Right ventricle myocardium superior (tissue), 1 donor: ENCODE results near the gene SLITRK2. TPM values are rescaled to one million over a fixed set of nuclear protein-coding genes. Genes with fewer than 3 reads are reported as not detected.

Source experiments
- ATAC-seq: fragments of 200-7000 bp; cut with Tn5 transposase; one replicate; pipeline ENCODE4 v1.9.1; 2020; ENCODE audit warnings: mild to moderate bottlenecking; ENCODE audit not compliant: poor library complexity
- DNase-seq: peaks from one replicate; pipeline ENCODE4 v3.0.0-alpha.2; 2020
- intact Hi-C: fragments of 100-400 bp; cut with DNase I; formaldehyde crosslinking; loops from one replicate; pipeline ENCODE4 v1.11.2; 2022
- long read RNA-seq: library from polyadenylated mRNA; unstranded; transcript quantifications from one replicate; pipeline ENCODE4 v2.0.0, GENCODE V29; 2021
- total RNA-seq: library from RNA; stranded (reverse); fragmentation: NEBNext Ultra II Directional; extraction: Animal tissue kit (Norgen Biotek cat#: 25700); gene quantifications from one replicate; pipeline ENCODE4 v1.2.1, GENCODE V29; 2021
- donor health status: DM: no; HTN: yes; CAD: no; lungs with severe emphysema.

Gene SLITRK2, protein sequence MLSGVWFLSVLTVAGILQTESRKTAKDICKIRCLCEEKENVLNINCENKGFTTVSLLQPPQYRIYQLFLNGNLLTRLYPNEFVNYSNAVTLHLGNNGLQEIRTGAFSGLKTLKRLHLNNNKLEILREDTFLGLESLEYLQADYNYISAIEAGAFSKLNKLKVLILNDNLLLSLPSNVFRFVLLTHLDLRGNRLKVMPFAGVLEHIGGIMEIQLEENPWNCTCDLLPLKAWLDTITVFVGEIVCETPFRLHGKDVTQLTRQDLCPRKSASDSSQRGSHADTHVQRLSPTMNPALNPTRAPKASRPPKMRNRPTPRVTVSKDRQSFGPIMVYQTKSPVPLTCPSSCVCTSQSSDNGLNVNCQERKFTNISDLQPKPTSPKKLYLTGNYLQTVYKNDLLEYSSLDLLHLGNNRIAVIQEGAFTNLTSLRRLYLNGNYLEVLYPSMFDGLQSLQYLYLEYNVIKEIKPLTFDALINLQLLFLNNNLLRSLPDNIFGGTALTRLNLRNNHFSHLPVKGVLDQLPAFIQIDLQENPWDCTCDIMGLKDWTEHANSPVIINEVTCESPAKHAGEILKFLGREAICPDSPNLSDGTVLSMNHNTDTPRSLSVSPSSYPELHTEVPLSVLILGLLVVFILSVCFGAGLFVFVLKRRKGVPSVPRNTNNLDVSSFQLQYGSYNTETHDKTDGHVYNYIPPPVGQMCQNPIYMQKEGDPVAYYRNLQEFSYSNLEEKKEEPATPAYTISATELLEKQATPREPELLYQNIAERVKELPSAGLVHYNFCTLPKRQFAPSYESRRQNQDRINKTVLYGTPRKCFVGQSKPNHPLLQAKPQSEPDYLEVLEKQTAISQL
- 0.27 TPM for total RNA-seq
- long read RNA-seq, full-length matches to known transcripts = 2 of 2 reads
- long read RNA-seq, partial matches to known transcripts = 0 of 2 reads
- long read RNA-seq, other reads (novel, unspliced or antisense) = 0 of 2 reads

DNA sequence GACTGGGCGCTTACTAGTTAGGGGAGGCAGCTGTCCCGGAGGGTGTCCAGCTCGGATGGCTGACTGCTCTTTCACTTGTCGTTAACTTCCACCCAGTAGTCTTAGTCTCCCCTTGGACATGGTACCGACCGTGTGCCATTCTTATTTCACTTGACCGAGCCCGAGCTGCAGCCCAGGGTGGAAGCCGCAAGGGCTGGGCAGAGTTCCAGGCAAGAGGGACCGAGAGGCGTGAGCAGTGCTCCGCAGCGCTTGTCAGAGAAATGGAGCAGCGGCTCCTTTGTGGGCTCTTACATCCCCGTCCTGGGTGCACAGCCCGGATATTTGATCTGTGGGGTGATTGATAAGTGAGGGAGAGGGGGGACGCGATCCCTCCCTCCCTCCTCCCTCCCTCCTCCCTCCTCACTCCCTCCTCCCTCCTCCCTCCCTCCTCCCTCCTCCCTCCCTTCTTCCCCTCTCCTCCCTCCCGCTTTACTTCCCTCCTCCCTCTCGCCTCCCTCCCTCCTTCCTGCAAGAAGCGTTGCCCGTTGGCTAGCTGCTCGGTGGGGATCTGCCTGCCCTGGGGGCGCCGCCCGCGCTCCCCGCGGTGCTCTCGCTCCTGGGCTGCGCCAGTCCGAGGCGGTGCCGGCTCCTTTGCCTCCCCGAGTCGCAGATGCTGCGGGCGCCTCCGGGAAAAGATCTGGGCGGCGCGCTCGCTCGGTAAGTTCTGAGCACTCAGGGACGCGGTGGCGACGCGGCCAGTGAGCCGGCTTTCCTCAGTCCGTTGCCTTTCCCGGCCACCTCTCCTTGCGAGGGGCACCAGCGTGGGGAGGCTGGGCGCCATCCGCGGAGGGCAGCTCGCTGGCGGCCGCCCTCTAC lies at the start of gene SLITRK2:
TSS of gene SLITRK2 (plus strand) at position 499 of the 855 bp plus-strand sequence. CDS start 4,597 bp downstream, outside the sequence.
- ATAC-seq = no peak
- intact Hi-C loops = no loop called here
- peak; percentile 33 for DNase-seq

DNA sequence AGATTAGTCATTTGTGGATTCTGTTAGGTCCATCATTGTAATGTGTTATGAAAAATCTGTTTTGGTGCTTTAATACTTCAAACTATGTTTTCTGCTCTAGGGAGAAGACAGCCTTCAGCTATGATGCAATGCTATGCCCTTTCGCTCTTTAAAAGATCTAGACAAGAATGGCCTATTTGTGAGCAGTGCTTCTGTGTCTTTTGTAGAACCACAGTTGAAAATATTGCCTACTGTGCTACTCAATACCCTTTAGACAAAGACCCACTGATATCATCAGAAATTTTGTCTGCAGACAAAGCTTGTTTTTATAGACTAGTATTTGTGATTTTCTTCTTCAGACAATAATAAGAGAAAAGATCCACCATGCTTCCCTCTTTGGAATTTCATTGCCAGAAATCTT lies 44.6 kb upstream of the SLITRK2 start:
- ATAC-seq (no peak), DNase-seq (no peak)
- intact Hi-C loops = no loop called here

DNA sequence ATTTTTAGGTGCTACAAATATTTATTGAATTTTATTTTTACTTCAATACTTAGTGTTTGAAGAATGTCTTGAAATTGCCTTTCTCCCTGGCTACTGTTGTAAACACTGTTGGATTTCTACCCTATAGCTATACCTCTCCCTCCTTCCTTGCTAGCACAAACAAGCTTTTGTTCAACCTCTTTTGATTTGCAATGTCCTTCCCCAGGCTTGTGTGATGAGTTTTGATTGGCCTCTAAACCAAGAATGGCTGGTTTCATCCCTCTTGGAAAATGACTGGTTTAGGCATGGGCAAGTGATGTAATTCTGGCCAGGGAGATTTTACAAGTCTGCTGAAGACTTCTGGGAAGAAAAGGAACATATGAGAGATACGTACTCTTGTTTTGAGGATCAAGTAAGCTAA lies 25.3 kb upstream of the SLITRK2 start:
- ATAC-seq (no peak), DNase-seq (no peak)
- intact Hi-C loops = no loop called here

DNA sequence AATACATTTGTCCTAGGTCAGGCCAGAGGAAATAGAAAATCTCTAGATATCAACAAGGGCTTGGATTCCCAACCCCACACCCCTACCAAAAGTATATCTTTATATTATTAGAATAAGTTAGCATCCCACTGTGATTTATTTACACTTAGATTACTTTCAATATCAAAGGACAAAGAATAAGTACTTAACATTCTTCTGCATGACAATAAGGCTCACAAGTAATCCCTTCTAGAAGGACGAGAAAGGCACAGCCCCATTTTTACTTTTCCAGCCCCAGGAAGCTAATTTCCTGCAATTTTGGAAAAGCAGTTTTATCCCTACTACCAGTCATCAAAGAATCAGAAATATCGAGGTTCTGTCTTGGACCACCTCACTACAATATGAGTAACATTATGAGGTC lies 14.1 kb upstream of the SLITRK2 start:
- DNase-seq = no peak
- no peak for ATAC-seq
- intact Hi-C loops = no loop called here

DNA sequence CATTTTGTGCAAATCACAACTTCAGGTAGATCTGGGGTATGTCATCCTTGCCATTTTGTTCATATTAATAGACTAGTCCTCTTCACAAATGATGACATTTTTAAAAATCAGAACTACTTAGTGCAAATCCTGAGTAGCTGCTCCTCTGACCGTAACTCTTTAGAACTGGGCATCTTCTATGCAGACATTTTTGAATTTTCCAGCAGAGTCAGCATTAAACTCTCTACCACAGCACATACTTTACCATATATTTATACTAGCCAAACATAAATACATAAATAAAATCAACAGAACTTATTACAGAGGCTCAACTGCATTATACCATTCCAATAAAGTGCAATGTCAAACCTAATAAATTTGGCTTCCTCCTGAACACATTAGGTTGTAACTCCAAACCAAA lies 4.5 kb upstream of the SLITRK2 start:
- intact Hi-C loops = no loop called here
- ATAC-seq = no peak
- DNase-seq = no peak

DNA sequence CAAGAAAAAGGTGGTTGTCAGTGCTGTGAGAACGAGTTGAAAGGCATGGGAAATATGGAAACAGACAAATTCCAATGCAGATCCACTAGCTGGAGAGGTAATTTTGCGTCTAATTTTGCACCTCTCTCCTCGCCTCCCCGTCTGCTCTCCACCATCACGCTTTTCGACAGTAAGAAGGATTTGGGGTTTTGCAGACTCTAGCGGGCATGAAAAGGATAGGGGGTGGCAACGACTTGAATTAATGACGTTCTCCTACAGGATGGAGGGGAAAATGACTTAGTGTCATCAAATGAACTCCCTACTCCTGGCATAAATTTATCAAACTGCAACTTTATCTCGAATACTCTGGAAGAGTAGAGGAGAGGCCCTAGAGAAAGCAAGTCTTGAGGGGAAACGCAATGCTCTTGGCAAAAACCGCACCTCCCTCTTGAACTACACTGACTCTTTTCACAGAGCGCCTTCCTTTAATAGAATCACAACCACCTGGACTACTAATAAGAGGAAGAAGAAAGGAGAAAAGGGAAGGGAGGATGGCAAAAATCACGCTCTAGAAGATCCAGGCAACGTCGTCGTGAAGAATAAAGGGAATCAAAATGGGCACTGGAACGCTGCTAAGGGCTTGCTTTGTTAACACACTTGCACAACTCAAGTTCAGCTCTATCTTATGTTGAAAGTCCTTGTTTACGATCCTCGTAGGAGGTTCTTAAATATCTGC lies 871 bp upstream of the SLITRK2 start:
- no peak for DNase-seq
- no peak for ATAC-seq
- intact Hi-C loops = no loop called here

DNA sequence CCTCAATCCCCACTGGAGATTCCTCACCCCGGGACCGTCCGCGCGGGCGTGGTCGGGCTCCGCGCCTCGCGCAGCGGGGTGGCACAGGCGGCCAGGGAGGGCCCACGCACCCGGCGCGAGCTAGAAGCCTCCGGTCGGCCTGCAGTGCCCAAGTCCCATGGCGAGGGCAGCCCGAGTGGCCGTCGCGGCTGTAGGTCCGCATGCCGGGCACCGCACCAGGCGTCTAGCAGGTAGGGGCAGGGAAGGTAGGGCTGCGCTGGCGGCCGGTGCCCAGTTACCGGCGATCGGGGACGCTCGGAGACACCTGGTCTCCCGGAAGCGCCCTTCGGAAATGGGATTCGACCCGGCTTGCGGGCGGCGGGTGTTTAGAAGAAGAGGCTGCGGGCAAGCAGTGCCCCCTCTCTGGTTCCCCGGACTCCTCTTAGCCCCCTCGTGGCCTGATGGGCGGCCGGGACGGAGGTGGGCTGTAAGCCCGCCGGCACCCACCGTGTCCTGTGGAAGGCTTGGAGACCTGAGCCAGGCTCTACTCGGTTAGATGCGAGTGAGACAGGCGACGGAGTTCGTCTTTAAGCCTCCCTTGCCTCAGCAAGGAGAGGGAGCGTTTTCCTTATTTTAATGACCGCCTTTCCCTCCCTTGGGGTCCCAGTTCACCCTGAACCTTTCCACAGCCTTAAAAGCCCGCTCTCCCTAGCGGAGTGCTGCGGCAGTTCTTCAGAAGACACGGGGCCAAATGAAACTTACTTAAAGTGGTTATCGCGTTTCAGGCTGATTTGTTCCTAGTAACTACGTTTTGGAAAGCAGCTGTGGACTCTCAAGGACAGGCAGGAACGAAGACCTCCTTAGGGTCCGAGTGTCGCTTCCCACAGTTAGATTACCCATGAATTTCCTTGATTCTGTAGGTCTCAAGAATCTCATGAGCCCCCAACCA lies 821 bp downstream of the SLITRK2 start:
- ATAC-seq (no peak), DNase-seq (no peak)
- intact Hi-C loops = no loop called here

DNA sequence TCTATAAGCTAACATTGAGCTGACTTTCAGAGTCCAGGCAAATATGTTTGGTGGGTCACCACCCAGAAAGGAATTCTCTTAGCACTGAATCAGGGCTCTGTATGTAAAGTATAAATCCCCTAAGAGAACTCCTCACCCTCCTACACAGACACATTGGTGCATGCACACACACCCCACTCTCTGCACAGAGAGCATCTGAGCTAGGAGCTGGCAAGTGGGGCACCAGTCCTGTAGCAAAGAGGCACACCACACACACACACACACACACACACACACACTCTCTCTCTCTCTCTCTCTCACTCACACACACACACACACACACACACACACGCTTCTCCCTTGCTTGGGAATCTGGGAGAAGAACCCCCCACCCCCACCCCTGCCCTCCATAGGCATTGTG lies 3.2 kb downstream of the SLITRK2 start:
- DNase-seq (no peak), ATAC-seq (no peak)
- intact Hi-C loops = no loop called here

DNA sequence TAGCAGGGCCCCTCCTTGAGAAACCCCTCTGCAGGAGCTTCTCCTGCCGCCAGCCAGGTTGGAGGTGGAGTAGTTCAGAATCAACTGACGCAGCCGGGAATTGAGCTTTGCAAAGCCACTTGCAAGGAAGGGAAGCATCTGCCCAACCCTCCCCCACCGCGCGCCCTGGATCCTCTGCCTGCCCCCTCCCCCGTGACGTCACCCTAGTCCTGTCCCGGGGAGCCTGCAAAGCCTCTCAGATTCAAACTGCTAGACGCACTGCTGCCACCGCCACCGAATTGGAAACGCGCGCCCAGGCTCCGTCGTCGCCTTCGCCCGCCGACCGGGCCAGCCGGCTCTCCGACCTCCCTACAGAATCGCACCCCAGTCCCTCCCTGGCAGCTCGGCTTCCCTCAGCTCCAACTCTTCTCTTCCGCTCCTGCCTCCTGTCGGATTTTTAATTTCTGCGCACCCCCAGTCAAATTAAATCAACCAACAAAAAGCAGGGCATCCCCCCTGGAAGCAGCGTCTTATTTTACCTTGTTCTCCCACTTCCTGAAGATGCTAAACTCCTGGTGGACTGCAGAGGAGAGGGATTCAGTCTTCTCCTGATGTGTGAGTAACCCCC lies 3.8 kb downstream of the SLITRK2 start:
- no peak for ATAC-seq
- no peak for DNase-seq
- intact Hi-C loops = no loop called here

DNA sequence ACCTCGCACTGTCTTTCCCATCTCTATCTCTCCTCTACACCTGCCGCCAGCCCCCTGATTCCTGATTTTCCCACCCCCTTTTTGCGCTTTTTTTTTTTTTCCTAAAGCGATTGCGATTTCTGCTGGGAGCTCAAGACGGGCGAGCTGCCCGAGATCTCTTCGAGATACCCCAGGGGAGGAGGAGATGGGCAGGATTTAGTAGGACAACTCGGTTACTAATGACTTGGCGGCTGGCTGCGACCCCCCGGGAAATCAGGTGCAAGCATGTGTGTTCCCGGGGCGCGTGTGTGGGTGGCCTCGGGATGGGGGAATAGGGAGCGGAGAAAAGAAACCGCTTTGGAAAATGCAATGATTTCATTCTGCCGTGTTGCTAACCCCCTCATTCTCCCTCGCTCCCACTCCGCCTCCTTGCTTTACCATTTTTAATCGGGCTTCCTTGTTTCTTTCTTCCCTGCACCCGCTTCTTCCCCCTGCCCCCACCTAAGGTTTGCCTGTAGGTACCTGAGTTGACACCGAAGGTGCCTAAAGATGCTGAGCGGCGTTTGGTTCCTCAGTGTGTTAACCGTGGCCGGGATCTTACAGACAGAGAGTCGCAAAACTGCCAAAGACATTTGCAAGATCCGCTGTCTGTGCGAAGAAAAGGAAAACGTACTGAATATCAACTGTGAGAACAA lies 4.4 kb downstream of the SLITRK2 start:
- intact Hi-C loops = no loop called here
- DNase-seq (no peak), ATAC-seq (no peak)

DNA sequence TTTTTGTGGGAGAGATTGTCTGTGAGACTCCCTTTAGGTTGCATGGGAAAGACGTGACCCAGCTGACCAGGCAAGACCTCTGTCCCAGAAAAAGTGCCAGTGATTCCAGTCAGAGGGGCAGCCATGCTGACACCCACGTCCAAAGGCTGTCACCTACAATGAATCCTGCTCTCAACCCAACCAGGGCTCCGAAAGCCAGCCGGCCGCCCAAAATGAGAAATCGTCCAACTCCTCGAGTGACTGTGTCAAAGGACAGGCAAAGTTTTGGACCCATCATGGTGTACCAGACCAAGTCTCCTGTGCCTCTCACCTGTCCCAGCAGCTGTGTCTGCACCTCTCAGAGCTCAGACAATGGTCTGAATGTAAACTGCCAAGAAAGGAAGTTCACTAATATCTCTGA lies 5.5 kb downstream of the SLITRK2 start:
- ATAC-seq (no peak), DNase-seq (no peak)
- intact Hi-C loops = no loop called here

DNA sequence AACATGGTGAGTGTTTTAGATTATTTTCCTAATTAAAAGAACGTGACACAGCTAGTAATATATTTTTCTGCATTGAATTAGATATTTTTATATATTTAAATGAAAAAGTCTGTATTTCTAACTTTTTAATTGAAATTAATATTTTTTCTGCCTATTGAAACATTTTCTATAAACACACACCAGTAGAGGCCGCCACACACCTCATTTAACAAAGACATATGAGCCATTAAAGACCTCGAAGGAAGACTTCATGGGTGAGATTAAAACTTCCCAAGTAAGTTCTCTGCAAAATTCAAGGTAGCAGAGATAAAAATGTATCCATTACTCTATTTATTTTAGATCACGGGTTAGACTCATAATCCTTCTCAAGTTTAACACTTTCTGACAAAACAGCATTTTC lies 8.3 kb downstream of the SLITRK2 start:
- DNase-seq (no peak), ATAC-seq (no peak)
- intact Hi-C loops = no loop called here

DNA sequence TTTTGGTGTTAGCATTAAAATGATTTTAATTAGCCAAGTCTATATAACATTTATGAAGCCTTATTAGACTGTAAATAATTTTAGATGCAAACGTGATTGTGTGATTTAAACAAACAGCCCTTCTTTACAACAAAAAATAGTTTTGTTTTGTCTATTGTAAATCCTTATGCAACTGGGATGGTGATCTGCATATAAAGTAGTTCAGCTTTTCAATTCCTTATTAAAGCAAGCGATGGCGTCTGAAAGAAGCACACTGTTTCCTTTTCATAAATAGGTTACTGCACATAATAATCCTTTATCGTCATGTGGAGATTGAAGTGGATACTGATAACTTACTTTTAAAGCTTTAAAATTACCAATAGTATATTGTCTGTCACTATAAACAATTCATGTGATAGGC lies 8.8 kb downstream of the SLITRK2 start:
- intact Hi-C loops = no loop called here
- no peak for ATAC-seq
- no peak for DNase-seq

DNA sequence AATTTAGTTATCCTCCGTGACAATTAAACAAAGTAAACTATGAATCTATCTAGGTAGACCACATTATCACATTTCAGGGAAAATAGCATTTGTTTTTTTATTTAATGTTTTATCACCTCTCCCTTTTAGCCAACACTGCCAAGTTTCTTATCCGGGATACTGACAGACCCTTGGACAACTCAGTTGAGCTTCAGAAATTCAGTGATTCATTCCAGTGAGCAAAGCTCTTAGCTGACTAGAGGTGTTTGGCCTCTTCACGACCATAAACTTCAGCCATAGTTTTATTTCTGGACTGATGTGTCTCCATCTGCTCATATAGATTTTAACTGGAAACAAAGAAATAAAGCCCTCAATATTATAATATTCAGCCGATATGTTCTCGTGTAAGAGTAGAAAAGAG lies 15.2 kb downstream of the SLITRK2 start:
- DNase-seq (no peak), ATAC-seq (no peak)

DNA sequence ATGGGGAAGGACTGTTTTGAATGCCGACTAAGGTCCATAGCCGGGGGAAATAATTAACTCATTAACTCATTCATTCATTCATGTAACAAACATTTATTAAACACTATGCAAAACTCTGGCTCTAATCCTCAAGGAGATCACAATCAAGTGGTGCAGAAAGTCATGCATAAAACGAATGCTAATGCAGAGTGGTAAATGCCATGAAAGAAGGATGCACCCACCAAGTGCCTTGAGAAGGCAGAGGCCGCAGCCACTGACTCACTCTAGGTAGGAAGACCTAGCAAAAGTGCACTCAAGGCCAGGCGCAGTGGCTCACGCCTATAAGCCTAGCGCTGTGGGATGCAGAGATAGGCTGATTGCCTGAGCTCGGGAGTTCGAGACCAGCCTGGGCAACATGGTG lies 22.9 kb downstream of the SLITRK2 start:
- intact Hi-C loops = no loop called here
- ATAC-seq = no peak

More for the DNA sequence above, 15.2 kb downstream of the SLITRK2 start:
- intact Hi-C loops = no loop called here

DNA sequence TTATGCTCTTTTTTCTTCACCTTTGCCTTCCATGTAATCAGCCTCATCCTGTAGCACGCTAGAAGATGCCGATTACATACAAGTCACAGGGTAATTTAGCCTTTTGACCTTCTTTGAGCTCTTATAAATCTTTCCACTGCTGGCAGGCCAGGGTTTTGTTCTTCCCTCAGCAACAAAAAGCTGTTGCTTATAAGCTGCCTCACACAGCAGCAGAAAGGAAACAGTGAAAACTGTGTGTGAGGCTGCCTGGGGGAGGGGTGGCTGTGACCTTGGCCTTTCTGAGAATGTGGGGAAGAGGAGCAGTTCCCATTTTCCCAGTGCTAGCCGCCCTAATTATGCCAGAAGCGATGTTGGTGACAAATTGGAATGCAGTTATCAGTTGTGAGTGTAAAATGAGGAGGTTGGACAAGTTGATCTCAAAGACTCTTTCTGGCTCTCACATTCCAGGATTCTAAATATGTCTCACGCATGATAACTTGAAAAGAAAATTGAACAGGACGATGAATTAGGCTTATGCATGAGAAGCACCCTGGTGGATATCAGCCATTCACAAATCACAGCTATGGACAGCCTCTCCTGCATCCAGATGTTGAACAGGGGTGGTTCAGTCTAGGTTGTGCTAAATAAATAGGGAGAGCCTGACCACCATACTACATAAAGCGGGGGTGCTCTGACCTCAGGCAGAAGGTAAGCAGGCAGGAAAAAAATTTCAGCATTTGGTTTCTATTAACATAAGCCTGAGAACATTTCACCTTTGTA lies 25.7 kb downstream of the SLITRK2 start:
- intact Hi-C loops = no loop called here
- DNase-seq (no peak), ATAC-seq (peak; percentile 62)

More for the DNA sequence above, 22.9 kb downstream of the SLITRK2 start:
- no peak for DNase-seq
